GM12865 (cell line): ENCODE measurements around the gene TCN2.
"Not testable (repeated sequence)": the region's sequence is repeated elsewhere in the genome, so short reads cannot be mapped to it uniquely, and the experiment has no call there.

Experiments used
- DNase-seq: peaks from one replicate; pipeline ENCODE4 v3.0.0; 2010; ENCODE audit warnings: low read depth
- H3K4me3 ChIP-seq: 2 replicates; pipeline ENCODE4 v1.5.1; 2011; ENCODE audit warnings: mild to moderate bottlenecking, low read depth, low read length, control low read depth
- CTCF ChIP-seq: IDR thresholded peaks from 2 replicates; pipeline ENCODE4 v1.5.1; 2011; ENCODE audit warnings: low read length, control low read depth, low read depth, inconsistent platforms; ENCODE audit not compliant: insufficient read depth; ENCODE audit errors: missing control alignments

TCN2 gene

GRCh38 chr22:30667494-30668385 is 60.8 kb downstream of the TCN2 start, which contains the start of gene DUSP18:
TSS of gene DUSP18 (minus strand) at chr22:30667875. CDS start at chr22:30664003, 3,872 bp downstream.
- TF ChIP-seq CTCF = peak; percentile 34
- DNase-seq = peak; percentile 93

DNA sequence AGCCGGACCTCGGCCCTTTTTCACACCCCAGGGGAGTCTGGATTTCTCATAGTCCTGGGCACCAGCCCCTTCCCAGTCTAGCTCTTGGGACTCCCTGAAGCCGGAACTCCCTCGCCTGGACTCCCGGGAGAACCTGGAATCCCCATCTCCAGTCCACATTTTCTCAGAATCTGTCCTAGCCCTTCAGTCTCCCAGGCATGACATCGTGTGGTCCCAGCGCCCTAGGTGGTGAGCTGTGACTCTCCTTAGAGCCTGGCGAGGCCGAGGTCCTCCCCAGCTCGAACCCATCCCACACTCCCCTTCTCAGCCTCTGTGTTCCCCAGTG is 61.4 kb downstream of the TCN2 start:
- no peak for DNase-seq
- no peak for TF ChIP-seq CTCF
- peak overlapping the region; percentile 66 for H3K4me3 ChIP-seq

More at GRCh38 chr22:30667494-30668385, 60.8 kb downstream of the TCN2 start, which contains the start of gene DUSP18:
- H3K4me3 ChIP-seq = peak within 1 kb of the TSS; percentile 66

DNA sequence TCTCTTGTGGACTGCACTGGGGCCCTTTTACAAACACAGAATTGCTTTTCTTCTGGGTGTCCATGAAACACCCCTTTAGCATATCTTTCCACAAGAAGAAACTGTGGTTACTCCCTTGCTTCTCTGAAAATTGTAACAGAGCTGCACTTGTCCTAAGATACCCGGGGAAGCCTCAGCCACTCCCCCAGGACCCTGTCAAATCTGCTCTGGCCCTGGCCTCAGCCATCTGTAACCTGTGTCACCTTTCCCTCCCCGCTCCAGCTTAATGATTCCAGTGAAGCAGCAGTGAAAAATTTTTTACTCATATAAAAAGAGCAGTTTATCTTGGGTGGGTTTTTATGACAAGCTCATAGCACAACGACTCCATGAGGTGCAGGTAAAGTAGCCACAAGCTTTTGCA is 64.1 kb downstream of the TCN2 start:
- TF ChIP-seq CTCF = no peak
- no peak overlapping the region for H3K4me3 ChIP-seq
- DNase-seq = no peak

DNA sequence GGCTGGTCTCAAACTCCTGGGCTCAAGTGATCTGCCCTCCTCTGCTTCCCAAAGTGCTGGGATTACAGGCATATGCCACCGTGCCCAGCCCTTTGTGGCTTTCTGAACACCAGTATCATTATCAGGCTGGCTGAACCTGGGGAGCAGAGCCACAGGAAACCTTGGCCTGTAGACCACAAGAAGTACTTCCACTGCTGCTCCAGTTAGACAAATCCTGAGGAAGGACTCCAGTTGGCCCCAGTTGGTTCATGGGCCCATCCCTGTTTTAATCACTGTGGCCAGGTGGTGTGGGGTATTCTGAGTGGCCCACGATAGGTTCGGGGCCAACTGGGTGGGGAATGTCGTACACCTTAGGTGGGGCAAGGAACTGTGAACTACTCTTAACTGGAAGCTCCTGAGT is 66.2 kb downstream of the TCN2 start:
- no peak for DNase-seq
- TF ChIP-seq CTCF = no peak
- no peak overlapping the region for H3K4me3 ChIP-seq

DNA sequence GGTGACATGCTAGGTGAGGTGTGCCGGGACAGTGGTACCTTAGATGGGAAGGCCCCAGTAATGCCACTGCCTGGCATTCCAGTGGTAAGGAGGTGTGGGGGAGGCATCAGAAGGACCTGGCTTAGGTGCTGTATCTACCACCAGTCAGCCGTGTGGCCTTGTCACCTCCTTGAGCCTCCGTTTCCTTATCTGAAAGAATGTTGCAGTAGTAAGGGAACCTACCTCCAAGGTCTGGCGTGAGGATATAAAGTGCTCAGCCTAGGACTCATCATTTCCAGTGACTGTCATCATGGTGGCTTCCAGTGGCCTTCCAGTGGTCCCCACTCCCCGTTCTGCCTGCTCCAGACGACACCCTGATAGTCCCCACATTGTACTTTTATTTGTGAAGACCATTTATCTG is 67.5 kb downstream of the TCN2 start:
- H3K4me3 ChIP-seq = no peak overlapping the region
- no peak for DNase-seq
- TF ChIP-seq CTCF = no peak

GRCh38 chr22:30675436-30675835 is 68.5 kb downstream of the TCN2 start:
- no peak overlapping the region for H3K4me3 ChIP-seq
- no peak for DNase-seq
- no peak for TF ChIP-seq CTCF

- DNase-seq, H3K4me3 ChIP-seq: not testable (repeated sequence)
Measured at GRCh38 chr22:30676565-30676964, 69.6 kb downstream of the TCN2 start.
